RWPE1 (cell line): Measurements from ENCODE around the gene PDCD6IP.
A peak's percentile ranks its signal among the peaks of the same experiment; 100 is the strongest.

Source experiments
- CTCF ChIA-PET: fragments of 350-600 bp; sonication (Branson Sonifier 250); formaldehyde crosslinking; extraction: SDS; loops from one replicate; lab custom pipeline; 2021; lab: Yijun Ruan, JAX
- POLR2A ChIA-PET: fragments of 400-600 bp; formaldehyde crosslinking; extraction: SDS; loops from one replicate; lab custom pipeline; 2020; ENCODE audit warnings: antibody characterized with exemption; ENCODE audit not compliant: low non-redundant PET; lab: Yijun Ruan, JAX
- DNase-seq: peaks from one replicate; pipeline ENCODE4 v3.0.0; 2012; ENCODE audit warnings: low spot score
- H3K27ac ChIP-seq: fragments of 450-650 bp; 2 replicates; pipeline ENCODE4 v1.5.1; 2017
- CTCF ChIP-seq: fragments of 450-650 bp; conservative IDR thresholded peaks from 2 replicates; pipeline ENCODE4 v1.5.1; 2017; ENCODE audit warnings: low read depth, mild to moderate bottlenecking

Gene PDCD6IP

GRCh38 chr3:33786565-33787327 is 11.7 kb upstream of the PDCD6IP start:
- TF ChIP-seq CTCF: no peak
- ChIA-PET CTCF (interaction anchor here (0.6 to 1.2 kb wide), 7 partner anchors 10 to 382 kb away, joined by 3 to 7 read pairs (median 4); no protein-coding TSS in a partner anchor), POLR2A (no interaction called here)
- DNase-seq: no peak
- no peak overlapping the region for H3K27ac ChIP-seq

GRCh38 chr3:33787328-33788009 is 11.0 kb upstream of the PDCD6IP start:
- CTCF ChIA-PET: interaction anchor here (0.6 to 1.2 kb wide), 7 partner anchors 11 to 382 kb away, joined by 3 to 7 read pairs (median 4); no protein-coding TSS in a partner anchor
- peak; percentile 87 for TF ChIP-seq CTCF
- POLR2A ChIA-PET: no interaction called here
- no peak overlapping the region for H3K27ac ChIP-seq
- DNase-seq: peak; percentile 40

GRCh38 chr3:33789183-33789954 is 9.1 kb upstream of the PDCD6IP start:
- ChIA-PET POLR2A (no interaction called here), CTCF (interaction anchor here (0.6 kb wide), 1 partner anchor 152 kb away, joined by 3 read pairs; no protein-coding TSS in a partner anchor)
- H3K27ac ChIP-seq: no peak overlapping the region
- no peak for TF ChIP-seq CTCF
- no peak for DNase-seq

- DNase-seq: peak; percentile 18
- TF ChIP-seq CTCF: no peak
- H3K27ac ChIP-seq: no peak overlapping the region
- POLR2A ChIA-PET: no interaction called here
- CTCF ChIA-PET: interaction anchor here (0.6 kb wide), 2 partner anchors 31 to 158 kb away, joined by 3 read pairs; no protein-coding TSS in a partner anchor
These were observed 8.3 kb upstream of the PDCD6IP start for GRCh38 chr3:33790091-33790490.

GRCh38 chr3:33791477-33792166 is 6.8 kb upstream of the PDCD6IP start:
- no peak overlapping the region for H3K27ac ChIP-seq
- ChIA-PET CTCF (no interaction called here), POLR2A (no interaction called here)
- no peak for TF ChIP-seq CTCF
- DNase-seq: peak; percentile 56
